HG02943 (cell line): Measurements from ENCODE around the gene SERPINA3.

Source experiments
- ATAC-seq: cut with Tn5 transposase; IDR thresholded peaks from one replicate; pipeline ENCODE4 v1.9.1; 2021; ENCODE audit warnings: mild to moderate bottlenecking, low read depth, moderate library complexity; ENCODE audit not compliant: unreplicated experiment

SERPINA3 gene

GRCh38 chr14:94650806-94651805, 38.9 kb downstream of the SERPINA3 start:
- ATAC-seq = no peak

- ATAC-seq = no peak
These were observed 41.1 kb downstream of the SERPINA3 start for GRCh38 chr14:94653321-94653720.

- no peak for ATAC-seq
These were observed 42.1 kb downstream of the SERPINA3 start for GRCh38 chr14:94654071-94654861.

- ATAC-seq = no peak
These were observed 43.0 kb downstream of the SERPINA3 start for GRCh38 chr14:94655169-94655710.

GRCh38 chr14:94656043-94656442, 43.9 kb downstream of the SERPINA3 start:
- ATAC-seq = no peak

- ATAC-seq = no peak
These were observed 47.1 kb downstream of the SERPINA3 start for GRCh38 chr14:94659256-94659655.

GRCh38 chr14:94659901-94660300, 47.7 kb downstream of the SERPINA3 start:
- ATAC-seq = no peak

- no peak for ATAC-seq
These were observed 48.2 kb downstream of the SERPINA3 start for GRCh38 chr14:94660306-94660946.

GRCh38 chr14:94663538-94663937, 51.3 kb downstream of the SERPINA3 start:
- ATAC-seq = no peak

- ATAC-seq = no peak
These were observed 51.9 kb downstream of the SERPINA3 start for GRCh38 chr14:94663965-94664704.

GRCh38 chr14:94665121-94665520, 52.9 kb downstream of the SERPINA3 start:
- ATAC-seq = no peak

GRCh38 chr14:94665544-94665943, 53.4 kb downstream of the SERPINA3 start:
- ATAC-seq = no peak

- ATAC-seq = no peak
These were observed 58.6 kb downstream of the SERPINA3 start for GRCh38 chr14:94670692-94671285.

GRCh38 chr14:94671870-94672444, 59.8 kb downstream of the SERPINA3 start:
- no peak for ATAC-seq

GRCh38 chr14:94673071-94673470, 60.9 kb downstream of the SERPINA3 start:
- no peak for ATAC-seq
